Osteocyte (in vitro differentiated cells): ENCODE measurements around the gene PAM16. TPM values are rescaled to one million over a fixed set of nuclear protein-coding genes. Genes with fewer than 3 reads are reported as not detected.
"Not testable (repeated sequence)": the region's sequence is repeated elsewhere in the genome, so short reads cannot be mapped to it uniquely, and the experiment has no call there.

Experiments used
- DNase-seq: peaks from one replicate; pipeline ENCODE4 v3.0.0; 2021; ENCODE audit warnings: mixed read lengths; ENCODE audit not compliant: unreplicated experiment; ENCODE audit errors: extremely low spot score
- H3K27ac Mint-ChIP-seq: one replicate; pipeline ENCODE4 v1.8.0; 2021; ENCODE audit warnings: mild to moderate bottlenecking, mixed read lengths; ENCODE audit not compliant: unreplicated experiment
- H3K27me3 Mint-ChIP-seq: one replicate; pipeline ENCODE4 v1.8.0; 2021; ENCODE audit warnings: mixed read lengths; ENCODE audit not compliant: unreplicated experiment
- H3K36me3 Mint-ChIP-seq: one replicate; pipeline ENCODE4 v1.8.0; 2021; ENCODE audit warnings: mixed read lengths; ENCODE audit not compliant: unreplicated experiment
- H3K4me1 Mint-ChIP-seq: one replicate; pipeline ENCODE4 v1.8.0; 2021; ENCODE audit warnings: mixed read lengths; ENCODE audit not compliant: unreplicated experiment
- H3K4me3 Mint-ChIP-seq: one replicate; pipeline ENCODE4 v1.8.0; 2021; ENCODE audit warnings: mild to moderate bottlenecking, moderate library complexity, mixed read lengths; ENCODE audit not compliant: unreplicated experiment
- H3K9me3 Mint-ChIP-seq: one replicate; pipeline ENCODE4 v1.8.0; 2021; ENCODE audit warnings: mixed read lengths; ENCODE audit not compliant: unreplicated experiment
- long read RNA-seq: library from polyadenylated mRNA; unstranded; transcript quantifications from one replicate; pipeline ENCODE4 v2.0.0, GENCODE V29; 2021
- total RNA-seq: library from RNA; stranded (reverse); gene quantifications from 2 replicates; pipeline ENCODE4 v1.2.1, GENCODE V29; 2021
- TF ChIP-seq, protein P1 (sequence below): fragments of 200-600 bp; sonication (generic); IDR thresholded peaks from 2 replicates; pipeline ENCODE4 v1.5.0; 2021; ENCODE audit warnings: antibody characterized with exemption, mild to moderate bottlenecking, moderate library complexity

PAM16 gene
- total RNA-seq = 21.0 and 23.7 TPM in 2 replicates
- long read RNA-seq, partial matches to known transcripts = 0 of 1 reads
- long read RNA-seq, other reads (novel, unspliced or antisense) = 0 of 1 reads

DNA sequence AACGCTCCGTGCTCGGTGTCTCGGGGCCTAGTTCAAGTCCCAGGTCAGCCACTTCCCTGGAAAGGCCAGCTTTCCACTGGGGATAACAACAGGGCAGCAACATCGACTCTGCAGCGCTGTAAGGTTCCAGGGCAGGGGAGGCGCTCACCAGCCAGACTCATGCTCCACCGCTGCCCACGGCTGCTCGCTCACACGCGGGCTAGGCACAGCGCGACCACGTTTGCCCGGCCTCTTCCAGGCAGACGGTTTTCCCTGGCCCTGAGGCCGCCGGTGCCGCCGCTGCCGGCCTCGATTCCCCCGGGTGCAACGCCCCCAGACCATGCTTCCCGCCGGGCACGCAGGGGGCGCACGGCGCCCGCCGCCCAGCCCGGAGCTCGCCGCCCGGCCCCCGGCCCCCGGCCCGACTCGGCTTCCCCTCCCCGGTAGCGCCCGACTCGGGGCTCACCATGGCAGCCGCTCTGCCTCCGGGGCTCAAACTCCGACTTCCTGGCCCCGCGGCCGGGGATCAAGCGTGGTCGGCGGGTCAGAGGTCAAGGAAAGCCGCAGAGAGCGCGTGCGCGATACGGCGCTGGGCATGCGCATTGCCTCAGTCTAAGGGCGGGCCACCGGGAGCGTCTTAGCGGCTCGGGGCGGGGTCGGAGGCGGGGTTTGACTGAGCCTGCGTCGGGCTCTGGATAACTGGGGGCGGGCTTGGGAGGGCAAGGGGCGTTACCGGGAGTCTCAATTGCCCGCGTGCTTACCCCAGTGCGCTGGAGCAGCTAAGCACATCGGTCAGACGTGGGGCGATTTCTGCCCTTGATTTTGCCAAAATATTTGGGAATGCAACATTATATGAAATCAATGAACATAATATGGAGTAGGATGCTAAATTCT, at the start of gene PAM16:
Gene PAM16 (minus strand): TSS at position 535 of the 873 bp plus-strand sequence. CDS start 87 bp downstream, at position 448.
- Mint-ChIP-seq H3K4me3 (peak within 1 kb of the TSS; percentile 86), H3K27me3 (no peaks in the 10 kb centered on the region), H3K9me3 (no peaks in the 10 kb centered on the region), H3K27ac (peak within 1 kb of the TSS; percentile 80), H3K4me1 (peaks cover 15% of the 10 kb centered on the region), H3K36me3 (no peaks in the 10 kb centered on the region)
- TF ChIP-seq, protein P1, sequence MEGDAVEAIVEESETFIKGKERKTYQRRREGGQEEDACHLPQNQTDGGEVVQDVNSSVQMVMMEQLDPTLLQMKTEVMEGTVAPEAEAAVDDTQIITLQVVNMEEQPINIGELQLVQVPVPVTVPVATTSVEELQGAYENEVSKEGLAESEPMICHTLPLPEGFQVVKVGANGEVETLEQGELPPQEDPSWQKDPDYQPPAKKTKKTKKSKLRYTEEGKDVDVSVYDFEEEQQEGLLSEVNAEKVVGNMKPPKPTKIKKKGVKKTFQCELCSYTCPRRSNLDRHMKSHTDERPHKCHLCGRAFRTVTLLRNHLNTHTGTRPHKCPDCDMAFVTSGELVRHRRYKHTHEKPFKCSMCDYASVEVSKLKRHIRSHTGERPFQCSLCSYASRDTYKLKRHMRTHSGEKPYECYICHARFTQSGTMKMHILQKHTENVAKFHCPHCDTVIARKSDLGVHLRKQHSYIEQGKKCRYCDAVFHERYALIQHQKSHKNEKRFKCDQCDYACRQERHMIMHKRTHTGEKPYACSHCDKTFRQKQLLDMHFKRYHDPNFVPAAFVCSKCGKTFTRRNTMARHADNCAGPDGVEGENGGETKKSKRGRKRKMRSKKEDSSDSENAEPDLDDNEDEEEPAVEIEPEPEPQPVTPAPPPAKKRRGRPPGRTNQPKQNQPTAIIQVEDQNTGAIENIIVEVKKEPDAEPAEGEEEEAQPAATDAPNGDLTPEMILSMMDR = peak; percentile 35
- DNase-seq = peak; percentile 97

DNA sequence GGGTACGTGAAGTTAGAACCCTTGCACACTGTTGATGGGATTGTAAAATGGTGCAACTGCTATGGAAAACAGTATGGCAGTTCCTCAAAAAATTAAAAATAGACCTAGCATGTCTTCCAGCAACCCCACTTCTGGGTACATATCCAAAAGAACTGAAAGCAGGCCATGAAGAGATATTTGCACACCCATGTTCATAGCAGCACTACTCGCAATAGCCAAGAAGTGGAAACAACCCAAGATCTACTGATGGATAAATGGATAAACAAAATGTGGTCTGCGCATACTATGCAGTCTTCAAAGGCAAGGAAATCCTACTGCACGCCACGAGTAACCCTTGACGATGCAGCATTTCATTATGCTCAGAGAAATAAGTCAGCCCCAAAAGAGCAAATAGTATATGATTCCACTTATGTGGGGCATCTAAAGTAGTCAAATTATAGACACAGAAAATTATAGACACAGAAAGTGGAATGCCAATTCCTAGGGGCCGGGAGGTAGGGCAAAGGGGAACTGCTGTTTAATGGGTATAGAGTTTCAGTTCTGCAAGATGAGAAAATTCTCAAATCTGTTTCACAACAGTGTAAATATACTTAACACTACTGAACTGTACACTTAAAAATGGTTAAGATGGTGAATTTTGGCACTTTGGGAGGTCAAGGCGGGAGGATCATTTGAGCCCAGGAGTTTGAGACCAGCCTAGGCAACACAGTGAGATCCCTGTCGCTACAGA, 48.0 kb upstream of the PAM16 start:
- no peak for DNase-seq

DNA sequence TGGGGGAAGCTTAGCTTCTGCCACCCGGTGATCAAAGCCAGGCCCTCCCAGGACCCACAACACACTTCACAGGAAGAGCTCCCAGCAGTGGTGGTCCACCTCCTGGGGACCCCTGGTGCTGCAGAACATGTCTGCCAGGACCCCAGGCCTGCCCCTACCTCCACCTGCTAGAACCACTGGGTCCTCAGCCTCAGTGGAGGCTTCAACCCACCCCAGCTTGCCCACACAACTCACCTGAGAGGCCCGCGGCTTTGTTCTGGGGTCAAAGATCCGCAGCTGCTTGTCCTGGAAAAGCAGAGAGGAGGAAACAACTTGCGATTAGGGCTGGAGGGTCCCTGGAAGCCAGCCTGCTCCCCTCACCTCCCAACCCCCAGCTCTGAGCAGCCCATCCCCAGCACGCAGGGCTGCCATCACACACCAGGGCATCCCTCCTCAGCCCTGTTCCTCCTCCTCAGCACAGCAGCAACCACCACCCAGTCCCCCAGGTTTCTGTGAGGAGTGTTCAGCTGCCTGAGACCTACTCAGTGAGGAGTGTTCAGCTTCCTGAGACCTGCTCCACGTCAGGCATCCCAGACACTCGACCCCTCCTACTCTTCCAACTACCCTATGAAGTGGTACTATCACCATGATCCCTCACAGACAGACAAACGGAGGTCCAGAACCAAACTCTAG, 44.1 kb upstream of the PAM16 start:
- H3K36me3 Mint-ChIP-seq = peaks cover 4% of the 10 kb centered on the region
- TF ChIP-seq, protein P1 = no peak
- no peak overlapping the region for H3K27ac Mint-ChIP-seq

More for the DNA sequence above, 48.0 kb upstream of the PAM16 start:
- Mint-ChIP-seq H3K27me3 (no peaks in the 10 kb centered on the region), H3K9me3 (no peaks in the 10 kb centered on the region), H3K36me3 (peaks cover 14% of the 10 kb centered on the region), H3K4me1 (peaks cover 8% of the 10 kb centered on the region), H3K27ac (no peak overlapping the region), H3K4me3 (no peak overlapping the region)
- TF ChIP-seq, protein P1 = no peak

DNA sequence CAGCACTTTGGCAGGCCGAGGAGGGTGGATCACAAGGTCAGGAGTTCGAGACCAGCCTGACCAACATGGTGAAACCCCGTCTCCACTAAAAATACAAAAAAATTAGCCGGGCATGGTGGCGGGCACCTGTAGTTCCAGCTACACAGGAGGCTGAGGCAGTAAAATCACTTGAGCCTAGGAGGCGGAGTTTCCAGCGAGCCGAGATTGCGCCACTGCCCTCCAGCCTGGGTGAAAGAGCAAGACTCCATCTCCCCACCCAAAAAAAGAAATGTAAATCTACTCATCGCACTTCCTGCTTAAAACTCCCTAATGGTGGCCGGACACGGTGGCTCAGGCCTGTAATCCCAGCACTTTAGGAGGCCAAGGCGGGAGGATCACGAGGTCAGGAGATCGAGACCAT, 42.7 kb upstream of the PAM16 start:
- Mint-ChIP-seq H3K27ac (peak overlapping the region; percentile 77), H3K4me1 (peaks cover 50% of the 10 kb centered on the region)
- not testable (repeated sequence) for DNase-seq, H3K4me3 Mint-ChIP-seq, H3K27me3 Mint-ChIP-seq, H3K9me3 Mint-ChIP-seq, H3K36me3 Mint-ChIP-seq

More for the DNA sequence above, 44.1 kb upstream of the PAM16 start:
- Mint-ChIP-seq H3K4me1 (peaks cover 37% of the 10 kb centered on the region), H3K4me3 (no peak overlapping the region), H3K9me3 (no peaks in the 10 kb centered on the region), H3K27me3 (no peaks in the 10 kb centered on the region)
- DNase-seq = no peak

DNA sequence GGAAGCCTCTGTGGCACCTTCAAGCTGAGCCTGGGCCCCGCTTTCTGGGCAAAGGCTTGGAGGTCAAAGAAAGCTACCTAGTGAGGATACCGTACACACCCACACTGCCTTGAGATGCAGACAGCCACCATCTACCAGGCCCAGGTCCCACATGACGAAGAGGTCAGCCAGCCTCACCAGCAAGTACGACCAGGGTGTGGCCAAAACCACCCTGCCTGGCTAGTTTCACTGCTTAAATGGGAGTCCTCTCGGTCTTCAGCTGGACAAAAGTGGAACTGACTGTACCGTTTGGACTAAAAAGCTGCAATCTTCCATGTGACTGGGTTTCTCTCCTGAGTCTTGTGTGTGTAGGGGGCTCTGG, 42.1 kb upstream of the PAM16 start:
- Mint-ChIP-seq H3K36me3 (no peaks in the 10 kb centered on the region), H3K4me3 (no peak overlapping the region), H3K4me1 (peaks cover 56% of the 10 kb centered on the region), H3K27ac (peak overlapping the region; percentile 77), H3K27me3 (no peaks in the 10 kb centered on the region), H3K9me3 (no peaks in the 10 kb centered on the region)
- no peak for DNase-seq
- TF ChIP-seq, protein P1 = no peak
